Stomach (tissue), 9 donors: ENCODE data around the gene PNPLA5. TPM values are rescaled to one million over a fixed set of nuclear protein-coding genes. Genes with fewer than 3 reads are reported as not detected.

ENCODE experiments used
- DNase-seq, 2 donors: peaks; one replicate each; pipeline versions ENCODE4 v3.0.0 to v3.0.0-alpha.2; 2013 to 2019
- H3K27ac ChIP-seq, 5 donors: fragments of 200-600 bp in 4 of 5; sonication (generic) in 4 of 5; one replicate each; pipeline ENCODE4 v1.5.1; 2013 to 2019; ENCODE audit warnings: mild to moderate bottlenecking in 1 of 5, moderate library complexity in 1 of 5
- H3K27me3 ChIP-seq, 3 donors: fragments of 200-600 bp; sonication (generic); one replicate each; pipeline ENCODE4 v1.5.1; 2017 to 2019; ENCODE audit warnings: mixed run types in 1 of 3
- H3K36me3 ChIP-seq, 4 donors: fragments of 200-600 bp; sonication (generic); 1 replicate in 3 of 4; 2 replicates in 1 of 4; pipeline ENCODE4 v1.5.1; 2016 to 2019
- H3K4me1 ChIP-seq, 4 donors: fragments of 200-600 bp; sonication (generic); one replicate each; pipeline ENCODE4 v1.5.1; 2016 to 2019
- H3K4me3 ChIP-seq, 4 donors: fragments of 200-600 bp; sonication (generic) in 3 of 4; one replicate each; pipeline ENCODE4 v1.5.1; 2016 to 2019; ENCODE audit warnings: mild to moderate bottlenecking in 1 of 4
- H3K9me3 ChIP-seq, 4 donors: fragments of 200-600 bp; sonication (generic); one replicate each; pipeline ENCODE4 v1.5.1; 2016 to 2019
- EP300 ChIP-seq: sonication (generic); formaldehyde crosslinking; IDR thresholded peaks from one replicate; pipeline ENCODE4 v1.6.1; 2017; ENCODE audit warnings: antibody characterized with exemption
- POLR2A ChIP-seq, 4 donors: fragments of 450-650 bp; IDR thresholded peaks; one replicate each; pipeline ENCODE4 v1.6.1; 2016; ENCODE audit warnings: antibody characterized with exemption in 4 of 4, control low read depth in 2 of 4, mild to moderate bottlenecking in 1 of 4, moderate library complexity in 1 of 4
- POLR2AphosphoS5 ChIP-seq, 3 donors: sonication (generic); formaldehyde crosslinking; IDR thresholded peaks; one replicate each; pipeline ENCODE4 v1.6.1; 2016; ENCODE audit warnings: antibody characterized with exemption in 3 of 3
- WGBS, 5 donors: extraction: QIAGEN DNeasy Blood & Tissue Kit in 3 of 5; methylation state at CpG; one replicate each; pipeline versions ENCODE4 v1.1.5 to v1.1.7; 2013 to 2018; 5-methylcytosine and 5-hydroxymethylcytosine counted together
- intact Hi-C: fragments of 100-400 bp; cut with DNase I; formaldehyde crosslinking; loops from one replicate; pipeline ENCODE4 v1.15.1; 2023; ENCODE audit warnings: low total_unique reads
- polyA plus RNA-seq, 3 donors: library from polyadenylated mRNA; stranded (reverse); fragments of 200-250 nt; gene quantifications; one replicate each; pipeline ENCODE4 v1.2.3, GENCODE V29; 2013
- total RNA-seq, 5 donors: library from RNA; depleted of rRNA; stranded (reverse); fragments of >200 nt; gene quantifications; one replicate each; pipeline versions ENCODE4 v1.1.0 to v1.2.3, GENCODE V29; 2014 to 2016
- TF ChIP-seq, protein P1 (sequence below), 7 experiments: fragments of 450-650 bp in 4 of 7; fragments of 200-600 bp in 3 of 7; sonication (generic) in 3 of 7; IDR thresholded peaks; one replicate each; pipeline ENCODE4 v1.5.1; 2016 to 2019; ENCODE audit warnings: antibody characterized with exemption in 7 of 7, control low read depth in 2 of 7, mild to moderate bottlenecking in 1 of 7
- donor health status: healthy with polysubstance abuse.
- donor health status: Bipolar disorder and iron deficiency.
- donor health status: healthy.

PNPLA5 gene
- total and polyA plus RNA-seq, 8 donors: not detected

- intact Hi-C loops: no loop called here
- no peak for DNase-seq
Measured at GRCh38 chr22:43859176-43859575, 32.6 kb downstream of the PNPLA5 start.

GRCh38 chr22:43858156-43858895 lies 33.5 kb downstream of the PNPLA5 start:
- WGBS, 5 donors: 52 to 79% (median 61%) methylated on average over 11 of the region's 11 CpGs
- no peak for TF ChIP-seq POLR2AphosphoS5 (IDR thresholded peaks at IDR 0.05)
- TF ChIP-seq EP300: no peak
- no peak for TF ChIP-seq POLR2A (IDR thresholded peaks at IDR 0.05)
- TF ChIP-seq, protein P1, sequence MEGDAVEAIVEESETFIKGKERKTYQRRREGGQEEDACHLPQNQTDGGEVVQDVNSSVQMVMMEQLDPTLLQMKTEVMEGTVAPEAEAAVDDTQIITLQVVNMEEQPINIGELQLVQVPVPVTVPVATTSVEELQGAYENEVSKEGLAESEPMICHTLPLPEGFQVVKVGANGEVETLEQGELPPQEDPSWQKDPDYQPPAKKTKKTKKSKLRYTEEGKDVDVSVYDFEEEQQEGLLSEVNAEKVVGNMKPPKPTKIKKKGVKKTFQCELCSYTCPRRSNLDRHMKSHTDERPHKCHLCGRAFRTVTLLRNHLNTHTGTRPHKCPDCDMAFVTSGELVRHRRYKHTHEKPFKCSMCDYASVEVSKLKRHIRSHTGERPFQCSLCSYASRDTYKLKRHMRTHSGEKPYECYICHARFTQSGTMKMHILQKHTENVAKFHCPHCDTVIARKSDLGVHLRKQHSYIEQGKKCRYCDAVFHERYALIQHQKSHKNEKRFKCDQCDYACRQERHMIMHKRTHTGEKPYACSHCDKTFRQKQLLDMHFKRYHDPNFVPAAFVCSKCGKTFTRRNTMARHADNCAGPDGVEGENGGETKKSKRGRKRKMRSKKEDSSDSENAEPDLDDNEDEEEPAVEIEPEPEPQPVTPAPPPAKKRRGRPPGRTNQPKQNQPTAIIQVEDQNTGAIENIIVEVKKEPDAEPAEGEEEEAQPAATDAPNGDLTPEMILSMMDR (IDR thresholded peaks at IDR 0.05): no peak
- Histone ChIP-seq H3K9me3 (peaks cover 0 to 14% (median 9%) of the 10 kb centered on the region in 4 donors), H3K4me1 (peaks cover 4 to 11% (median 8%) of the 10 kb centered on the region in 4 donors), H3K4me3 (no peak overlapping the region), H3K27ac (no peak overlapping the region), H3K27me3 (peaks cover 5 to 76% (median 31%) of the 10 kb centered on the region in 3 donors), H3K36me3 (no peaks in the 10 kb centered on the region)
- DNase-seq: no peak
- intact Hi-C loops: no loop called here

More at GRCh38 chr22:43859176-43859575, 32.6 kb downstream of the PNPLA5 start:
- WGBS, 5 donors: 76 to 83% (median 77%) methylated on average over 7 of the region's 7 CpGs
- Histone ChIP-seq H3K9me3 (peaks cover 0 to 14% (median 9%) of the 10 kb centered on the region in 4 donors), H3K4me3 (no peak overlapping the region), H3K4me1 (peaks cover 4 to 11% (median 8%) of the 10 kb centered on the region in 4 donors), H3K27ac (no peak overlapping the region), H3K27me3 (peaks cover 5 to 76% (median 40%) of the 10 kb centered on the region in 3 donors), H3K36me3 (no peaks in the 10 kb centered on the region)
- TF ChIP-seq, protein P1 (IDR thresholded peaks at IDR 0.05): no peak
- no peak for TF ChIP-seq EP300
- no peak for TF ChIP-seq POLR2AphosphoS5 (IDR thresholded peaks at IDR 0.05)
- TF ChIP-seq POLR2A (IDR thresholded peaks at IDR 0.05): no peak

DNA sequence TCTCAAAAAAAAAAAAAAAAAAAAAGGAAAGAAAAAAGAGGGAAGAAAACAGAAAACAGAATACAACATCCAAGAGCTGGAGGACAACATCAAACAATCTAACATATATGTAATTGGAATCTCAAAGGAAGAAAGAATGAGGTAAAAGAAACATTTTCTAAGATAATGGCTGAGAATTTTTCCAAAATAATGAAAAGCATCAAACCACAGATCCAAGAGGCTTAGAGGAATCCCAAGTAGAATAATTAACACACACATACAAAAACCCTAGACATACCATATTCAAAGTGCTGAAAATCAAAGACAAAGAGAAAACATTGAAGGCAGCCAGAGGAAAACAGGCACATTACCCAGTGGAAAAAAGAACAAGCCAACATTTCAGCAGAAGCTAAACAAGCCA lies 34.4 kb downstream of the PNPLA5 start:
- no peak for DNase-seq
- H3K27ac ChIP-seq: no peak overlapping the region
- H3K4me1 ChIP-seq: peaks cover 4 to 9% (median 6%) of the 10 kb centered on the region in 4 donors
- intact Hi-C loops: no loop called here
- TF ChIP-seq, protein P1 (IDR thresholded peaks at IDR 0.05): no peak
- TF ChIP-seq EP300 (no peak), POLR2A (IDR thresholded peaks at IDR 0.05) (no peak), POLR2AphosphoS5 (IDR thresholded peaks at IDR 0.05) (no peak)
- H3K27me3 ChIP-seq: peaks cover 5 to 75% (median 22%) of the 10 kb centered on the region in 3 donors
- H3K4me3 ChIP-seq: no peak overlapping the region
- no peaks in the 10 kb centered on the region for H3K36me3 ChIP-seq
- H3K9me3 ChIP-seq: peaks cover 0 to 14% (median 9%) of the 10 kb centered on the region in 4 donors

DNA sequence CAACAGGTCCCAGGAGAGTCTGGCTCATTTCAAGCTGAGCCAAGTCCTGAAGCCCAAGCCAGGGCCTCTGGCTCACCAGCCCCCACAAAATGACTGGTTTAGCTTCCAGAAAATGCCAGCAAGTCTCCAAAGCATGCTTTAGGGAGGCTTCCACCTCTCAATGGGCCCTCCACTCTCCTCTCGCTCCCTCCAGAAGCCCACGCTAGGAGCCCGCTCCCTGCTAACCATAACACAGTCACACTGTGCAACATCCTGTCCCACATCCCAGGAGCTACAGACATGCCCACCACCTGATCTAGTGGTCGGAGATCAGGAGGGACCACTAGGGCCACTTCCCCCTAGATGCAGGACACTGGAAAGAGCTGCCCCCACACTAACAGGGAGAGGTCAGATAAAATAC lies 36.4 kb downstream of the PNPLA5 start:
- intact Hi-C loops: no loop called here
- Histone ChIP-seq H3K4me1 (no peaks in the 10 kb centered on the region), H3K27me3 (peaks cover 0 to 72% (median 8%) of the 10 kb centered on the region in 3 donors), H3K36me3 (no peaks in the 10 kb centered on the region), H3K4me3 (no peak overlapping the region), H3K27ac (no peak overlapping the region), H3K9me3 (peaks cover 0 to 14% (median 9%) of the 10 kb centered on the region in 4 donors)
- 70 to 95% (median 84%) methylated on average over 4 of the region's 4 CpGs for WGBS, 5 donors
- TF ChIP-seq, protein P1 (IDR thresholded peaks at IDR 0.05): no peak
- TF ChIP-seq POLR2A (IDR thresholded peaks at IDR 0.05): no peak
- no peak for TF ChIP-seq POLR2AphosphoS5 (IDR thresholded peaks at IDR 0.05)
- no peak for TF ChIP-seq EP300
- no peak for DNase-seq
